MCF 10A (cell line): ENCODE results near the gene PIGL. TPM values are rescaled to one million over a fixed set of nuclear protein-coding genes. Genes with fewer than 3 reads are reported as not detected.
A peak's percentile ranks its signal among the peaks of the same experiment; 100 is the strongest.

Experiments used
- BruUV-seq: library from RNA; stranded (reverse); fragments of 400-500 nt; replicated peaks from 2 replicates; lab custom pipeline; 2021; lab: Mats Ljungman, UMichigan
- CTCF ChIA-PET: fragments of 300-600 bp; sonication (Branson Sonifier 250); formaldehyde crosslinking; extraction: SDS; loops from one replicate; lab custom pipeline; 2021; ENCODE audit warnings: antibody characterized with exemption, inconsistent platforms; lab: Yijun Ruan, JAX
- POLR2A ChIA-PET: fragments of 300-600, 350-650 bp; sonication (Branson Sonifier 250); formaldehyde crosslinking; extraction: SDS; loops from one replicate; lab custom pipeline; 2020; ENCODE audit warnings: antibody characterized with exemption, inconsistent platforms; lab: Yijun Ruan, JAX
- DNase-seq: peaks from one replicate; pipeline ENCODE4 v3.0.0-alpha.2; 2018; ENCODE audit not compliant: unreplicated experiment
- H3K27ac Mint-ChIP-seq: one replicate; pipeline ENCODE4 v1.8.0; 2022; ENCODE audit warnings: mild to moderate bottlenecking, low read depth, mixed read lengths; ENCODE audit not compliant: unreplicated experiment
- H3K27me3 Mint-ChIP-seq: one replicate; pipeline ENCODE4 v1.8.0; 2022; ENCODE audit warnings: mixed read lengths; ENCODE audit not compliant: insufficient read depth, unreplicated experiment
- H3K36me3 Mint-ChIP-seq: one replicate; pipeline ENCODE4 v1.8.0; 2022; ENCODE audit warnings: mild to moderate bottlenecking, moderate library complexity, mixed read lengths; ENCODE audit not compliant: insufficient read depth, unreplicated experiment
- H3K4me1 Mint-ChIP-seq: one replicate; pipeline ENCODE4 v1.8.0; 2022; ENCODE audit warnings: mixed read lengths; ENCODE audit not compliant: insufficient read depth, unreplicated experiment
- H3K4me3 Mint-ChIP-seq: one replicate; pipeline ENCODE4 v1.8.0; 2022; ENCODE audit warnings: mild to moderate bottlenecking, moderate library complexity, mixed read lengths; ENCODE audit not compliant: unreplicated experiment
- H3K9me3 Mint-ChIP-seq: one replicate; pipeline ENCODE4 v1.8.0; 2022; ENCODE audit warnings: mixed read lengths; ENCODE audit not compliant: unreplicated experiment
- CTCF ChIP-seq: fragments of 200-600 bp; IDR thresholded peaks from one replicate; pipeline ENCODE4 v1.8.0; 2022; ENCODE audit warnings: antibody characterized with exemption, mild to moderate bottlenecking; ENCODE audit not compliant: unreplicated experiment
- intact Hi-C: fragments of 100-400 bp; cut with micrococcal nuclease; formaldehyde crosslinking; loops from 2 replicates; pipeline ENCODE4 v1.14.1; 2022
- microRNA-seq: library from miRNA; unstranded; fragments of <30 nt; microRNA quantifications from one replicate; pipeline ENCODE4 v1.2.0, GENCODE V29; 2022
- total RNA-seq: library from RNA; stranded (reverse); gene quantifications from 2 replicates; pipeline ENCODE4 v1.2.3, GENCODE V29; 2022

PIGL gene
- total RNA-seq, 1 experiment from 2014 or later: 31.3 TPM

GRCh38 chr17:16374146-16374938 is 157.3 kb downstream of the PIGL start:
- Mint-ChIP-seq H3K9me3 (no peaks in the 10 kb centered on the region), H3K4me1 (peaks cover 26% of the 10 kb centered on the region), H3K27ac (peak overlapping the region; percentile 67), H3K4me3 (no peak overlapping the region), H3K27me3 (no peaks in the 10 kb centered on the region), H3K36me3 (no peaks in the 10 kb centered on the region)
- ChIA-PET CTCF (interaction anchor here (0.6 to 8.0 kb wide), 6 partner anchors 10 to 165 kb away, joined by 3 to 64 read pairs (median 5); no protein-coding TSS in a partner anchor), POLR2A (interaction anchor here (0.7 to 4.0 kb wide), 7 partner anchors 8 to 278 kb away, joined by 3 to 36 read pairs (median 4); partner anchors contain the start of gene PIGL)
- peak; percentile 87 for DNase-seq
- intact Hi-C loops: no loop called here
- no TSS peak for BruUV-seq
- no peak for TF ChIP-seq CTCF

Small RNA genes within 50 kb of the gene (microRNA-seq; reads per million reads assigned to microRNA genes)
- gene MIR1288: 0.40 reads per million

Other genes with a start within 250 kb of the PIGL start
- gene ZSWIM7, start 217.5 kb upstream of the PIGL start, total RNA-seq: 44.1 and 63.3 TPM in 2 replicates
- 46.7 and 49.5 TPM in 2 replicates for gene TTC19, start 217.4 kb upstream of the PIGL start, total RNA-seq
- 120 and 138 TPM in 2 replicates for gene NCOR1, start 1.7 kb upstream of the PIGL start, total RNA-seq
- gene CENPV, start 136.3 kb downstream of the PIGL start, total RNA-seq: 22.4 and 27.7 TPM in 2 replicates
- 626 and 729 TPM in 2 replicates for gene UBB, start 163.9 kb downstream of the PIGL start, total RNA-seq
- gene TRPV2, start 198.4 kb downstream of the PIGL start, total RNA-seq: not detected in 2 replicates